SU-DHL-6 (cell line): Measurements from ENCODE around the gene ADARB2.

Experiments
- CTCF ChIP-seq: fragments of 200-600 bp; sonication (generic); IDR thresholded peaks from one replicate; pipeline ENCODE4 v1.5.1; 2017; ENCODE audit warnings: antibody characterized with exemption, mild to moderate bottlenecking, low read length, moderate library complexity; ENCODE audit not compliant: insufficient read depth, poor library complexity, severe bottlenecking
- EZH2phosphoT487 ChIP-seq: fragments of 200-600 bp; sonication (generic), shearing (Covaris generic); conservative IDR thresholded peaks from 2 replicates; pipeline ENCODE4 v1.6.1; 2018; ENCODE audit warnings: mild to moderate bottlenecking, antibody characterized with exemption, low read length, moderate library complexity, mixed read lengths

GRCh38 chr10:1477578-1477977 lies 259.7 kb downstream of the ADARB2 start:
- TF ChIP-seq CTCF (no peak), EZH2phosphoT487 (no peak)
